ENCODE data around the gene HTR2C.

HTR2C gene

DNA sequence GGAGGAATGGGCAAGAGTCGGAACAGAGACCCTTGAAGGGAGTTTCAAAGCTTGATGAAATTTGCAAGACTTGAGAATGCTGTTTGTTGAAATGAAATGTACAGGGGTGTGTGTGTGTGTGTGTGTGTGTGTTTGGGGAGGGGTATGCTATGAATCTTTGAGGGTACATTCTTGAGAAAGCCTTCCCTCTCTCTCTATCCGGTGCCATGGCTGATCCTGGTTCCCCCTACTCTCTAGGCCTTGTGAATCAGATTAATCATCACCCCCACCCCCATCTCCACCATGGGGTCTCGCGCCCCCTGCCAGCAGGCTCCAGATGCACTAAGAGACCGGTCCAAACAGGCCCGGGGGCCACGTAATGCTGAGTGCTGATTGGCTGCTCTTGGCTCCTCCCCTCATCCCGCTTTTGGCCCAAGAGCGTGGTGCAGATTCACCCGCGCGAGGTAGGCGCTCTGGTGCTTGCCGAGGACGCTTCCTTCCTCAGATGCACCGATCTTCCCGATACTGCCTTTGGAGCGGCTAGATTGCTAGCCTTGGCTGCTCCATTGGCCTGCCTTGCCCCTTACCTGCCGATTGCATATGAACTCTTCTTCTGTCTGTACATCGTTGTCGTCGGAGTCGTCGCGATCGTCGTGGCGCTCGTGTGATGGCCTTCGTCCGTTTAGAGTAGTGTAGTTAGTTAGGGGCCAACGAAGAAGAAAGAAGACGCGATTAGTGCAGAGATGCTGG, at the start of gene HTR2C:
HTR2C (plus strand) TSS at position 441 of the 729 bp plus-strand sequence. CDS start 142,851 bp downstream, outside the sequence.
- peak within 1 kb of the TSS; percentile 12 for H3K4me3 ChIP-seq (ENCODE audit: low read length)

DNA sequence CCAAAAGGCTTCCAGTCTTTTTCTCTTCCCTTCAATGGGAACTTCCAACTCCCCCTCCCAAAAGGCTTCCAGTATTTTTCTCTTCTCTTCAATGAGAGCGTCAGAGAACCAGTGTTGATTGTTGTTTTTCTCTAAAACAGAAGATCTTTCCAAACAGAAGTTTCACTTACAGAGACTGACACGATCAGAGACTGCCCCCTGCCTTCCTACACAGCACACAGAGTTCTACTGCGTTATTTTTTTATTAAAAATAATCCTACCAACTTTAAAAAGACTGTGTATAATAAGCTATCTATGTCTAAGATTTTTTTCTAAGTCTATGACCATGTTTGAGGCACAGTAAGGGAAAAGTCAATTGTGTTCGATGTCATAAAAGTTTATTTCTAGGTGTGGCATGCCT, 3.5 kb upstream of the HTR2C start:
- no peak for TF ChIP-seq CTCF (conservative IDR thresholded peaks at IDR 0.05; ENCODE audit: low read length)
- no peak overlapping the region for H3K4me3 ChIP-seq (ENCODE audit: low read length)
- no peak for DNase-seq (ENCODE audit: low read depth)

More for the DNA sequence above, at the start of gene HTR2C:
- TF ChIP-seq CTCF (conservative IDR thresholded peaks at IDR 0.05; ENCODE audit: low read length): no peak
- no peak for DNase-seq (ENCODE audit: low read depth)

- no peak for TF ChIP-seq CTCF (conservative IDR thresholded peaks at IDR 0.05; ENCODE audit: low read length)
- DNase-seq (ENCODE audit: low read depth): peak; percentile 0
- H3K4me3 ChIP-seq (ENCODE audit: low read length): no peak overlapping the region
Measured at GRCh38 chrX:114581528-114582263, 2.2 kb upstream of the HTR2C start.

DNA sequence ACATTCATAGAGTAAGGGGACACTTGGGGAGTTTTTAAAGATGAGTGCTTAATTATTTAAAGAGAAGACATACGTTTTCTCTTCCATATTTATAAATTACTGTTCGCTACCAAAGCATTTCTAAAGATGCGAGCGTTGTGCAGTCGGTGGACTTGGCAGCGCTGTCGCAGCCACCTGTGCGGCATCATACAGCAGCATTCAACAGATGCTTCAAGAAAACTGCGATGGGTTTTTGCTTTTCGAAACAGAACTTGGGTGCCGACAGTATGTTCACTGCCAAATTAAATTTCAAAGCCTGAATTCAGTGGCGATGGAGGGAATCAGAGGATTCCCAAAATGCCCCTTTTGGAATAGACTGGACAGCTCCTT, 1.6 kb upstream of the HTR2C start:
- H3K4me3 ChIP-seq (ENCODE audit: low read length): no peak overlapping the region
- no peak for DNase-seq (ENCODE audit: low read depth)

DNA sequence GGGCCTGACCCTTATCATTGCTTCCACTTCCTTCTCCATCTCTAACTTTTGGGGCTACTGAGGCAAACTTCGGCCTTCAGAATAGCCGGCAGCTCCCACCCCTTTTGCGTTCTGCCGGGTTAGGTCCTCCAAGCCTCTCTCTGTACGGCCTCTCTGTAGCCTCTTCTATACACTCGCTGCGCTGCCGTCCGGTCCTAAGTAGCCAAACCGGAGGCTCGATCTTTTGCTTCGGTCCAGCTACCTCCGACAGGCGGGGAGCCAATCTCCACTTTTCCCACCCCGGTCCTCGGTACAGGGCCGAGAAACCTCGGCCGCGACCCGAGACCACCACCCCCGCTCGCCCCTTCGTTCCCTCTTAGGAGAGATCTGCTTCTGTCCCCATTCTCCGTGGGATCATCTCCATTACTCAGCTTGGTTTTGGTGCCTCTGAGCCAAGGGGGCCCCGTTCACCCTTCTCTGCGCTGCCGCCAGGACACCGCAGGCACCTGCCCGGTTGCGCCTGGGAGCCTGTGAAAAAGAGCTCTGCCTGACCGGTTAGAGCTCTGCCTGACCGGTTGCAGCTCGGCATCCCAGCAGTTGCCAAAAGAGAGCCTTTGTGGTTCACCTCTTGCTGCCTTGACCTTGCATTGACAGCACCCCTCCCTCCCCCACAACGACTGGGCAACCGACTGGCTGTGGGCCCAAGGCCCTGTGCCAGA, 1.0 kb upstream of the HTR2C start:
- TF ChIP-seq CTCF (conservative IDR thresholded peaks at IDR 0.05; ENCODE audit: low read length): no peak
- no peak for DNase-seq (ENCODE audit: low read depth)
- no peak overlapping the region for H3K4me3 ChIP-seq (ENCODE audit: low read length)

More for the DNA sequence above, 1.6 kb upstream of the HTR2C start:
- TF ChIP-seq CTCF (conservative IDR thresholded peaks at IDR 0.05; ENCODE audit: low read length): no peak

- no peak for TF ChIP-seq CTCF (conservative IDR thresholded peaks at IDR 0.05; ENCODE audit: low read length)
- H3K4me3 ChIP-seq (ENCODE audit: low read length): peak overlapping the region; percentile 12
- DNase-seq (ENCODE audit: low read depth): peak; percentile 0
Measured at GRCh38 chrX:114584375-114584943, 573 bp downstream of the HTR2C start.
